ENCODE data around the gene SOS1.
"Not testable (repeated sequence)": the region's sequence is repeated elsewhere in the genome, so short reads cannot be mapped to it uniquely, and the experiment has no call there.

GRCh38 chr2:39155573-39155972 is 34.7 kb upstream of the SOS1 start:
- TF ChIP-seq POLR2AphosphoS5, POLR2A, TAF1 (IDR thresholded peaks at IDR 0.05; ENCODE audit: low read depth, low read length): not testable (repeated sequence)
